CD4-positive, alpha-beta T cell (primary cell): ENCODE data around the gene CAV2. TPM values are rescaled to one million over a fixed set of nuclear protein-coding genes. Genes with fewer than 3 reads are reported as not detected.
A peak's percentile ranks its signal among the peaks of the same experiment; 100 is the strongest.

ENCODE experiments used
- ATAC-seq: fragments of 200-7000 bp; cut with Tn5 transposase; one replicate; pipeline ENCODE4 v1.10.0; 2022; ENCODE audit warnings: mild to moderate bottlenecking; ENCODE audit not compliant: poor library complexity
- CTCF ChIA-PET: fragments of 350-600 bp; sonication (Branson Sonifier 250); formaldehyde crosslinking; loops from one replicate; lab custom pipeline; 2021; ENCODE audit warnings: antibody characterized with exemption, inconsistent platforms; lab: Charles Lee
- POLR2A ChIA-PET: fragments of 350-600 bp; sonication (Branson Sonifier 250); formaldehyde crosslinking; loops from one replicate; lab custom pipeline; 2021; ENCODE audit warnings: antibody characterized with exemption, inconsistent platforms; lab: Charles Lee
- DNase-seq, 14 experiments: peaks; one replicate each; pipeline ENCODE4 v3.0.0-alpha.2; 2013 to 2020; ENCODE audit warnings: mixed read lengths in 2 of 14
- H3K27ac ChIP-seq, 2 donors: one replicate each; pipeline versions ENCODE4 v1.5.1 to v1.7.0; 2013; ENCODE audit warnings: low read length in 2 of 2, low read depth in 1 of 2, mild to moderate bottlenecking in 1 of 2
- H3K27me3 ChIP-seq, 2 experiments: 1 replicate in 1 of 2; 2 replicates in 1 of 2; pipeline versions ENCODE4 v1.6.1 to v1.7.0; 2013; ENCODE audit warnings: low read length in 2 of 2, control low read depth in 1 of 2, mild to moderate bottlenecking in 1 of 2, moderate library complexity in 1 of 2; ENCODE audit not compliant: insufficient read depth in 2 of 2, control insufficient read depth in 1 of 2
- H3K36me3 ChIP-seq: one replicate; pipeline ENCODE4 v1.6.1; 2013; ENCODE audit warnings: low read length, control low read depth; ENCODE audit not compliant: insufficient read depth
- H3K4me1 ChIP-seq: one replicate; pipeline ENCODE4 v1.6.1; 2013; ENCODE audit warnings: low read length, control low read depth; ENCODE audit not compliant: insufficient read depth
- H3K4me3 ChIP-seq: one replicate; pipeline ENCODE4 v1.5.1; 2013; ENCODE audit warnings: mild to moderate bottlenecking, low read length, moderate library complexity
- H3K9me3 ChIP-seq, 2 experiments: 1 replicate in 1 of 2; 2 replicates in 1 of 2; pipeline versions ENCODE4 v1.6.1 to v1.7.0; 2013; ENCODE audit warnings: low read length in 2 of 2, mild to moderate bottlenecking in 2 of 2, control low read depth in 1 of 2, moderate library complexity in 1 of 2; ENCODE audit not compliant: control insufficient read depth in 1 of 2, insufficient read depth in 1 of 2
- H3K27ac Mint-ChIP-seq: one replicate; pipeline ENCODE4 v1.8.0; 2020; ENCODE audit warnings: mixed read lengths
- H3K27me3 Mint-ChIP-seq: one replicate; pipeline ENCODE4 v1.8.0; 2021; ENCODE audit warnings: mixed read lengths
- H3K36me3 Mint-ChIP-seq: one replicate; pipeline ENCODE4 v1.8.0; 2021; ENCODE audit warnings: low read depth, mixed read lengths
- H3K4me1 Mint-ChIP-seq: one replicate; pipeline ENCODE4 v1.8.0; 2021; ENCODE audit warnings: low read depth, mixed read lengths
- H3K4me3 Mint-ChIP-seq: one replicate; pipeline ENCODE4 v1.8.0; 2020; ENCODE audit warnings: mild to moderate bottlenecking, mixed read lengths
- H3K9me3 Mint-ChIP-seq: one replicate; pipeline ENCODE4 v1.8.0; 2020; ENCODE audit warnings: mixed read lengths
- intact Hi-C, 2 experiments: fragments of 100-400 bp; cut with DNase I in 1 of 2; cut with micrococcal nuclease in 1 of 2; formaldehyde crosslinking; loops; one replicate each; pipeline versions ENCODE4 v1.15.1 to v1.9.0; 2023 to 2025; cut with DNase I, micrococcal nuclease
- total RNA-seq, 174 experiments: library from RNA in 2 of 174; stranded (reverse) in 2 of 174; gene quantifications; one replicate each; pipeline ENCODE4 v1.2.3 and lab custom pipeline; 2021 to 2026
- TF ChIP-seq, protein P1 (sequence below): fragments of 200-600 bp; IDR thresholded peaks from one replicate; pipeline ENCODE4 v1.8.0; 2022; ENCODE audit warnings: antibody characterized with exemption, mild to moderate bottlenecking

CAV2 gene
- total RNA-seq, 2 experiments from 2014 or later: not detected

DNA sequence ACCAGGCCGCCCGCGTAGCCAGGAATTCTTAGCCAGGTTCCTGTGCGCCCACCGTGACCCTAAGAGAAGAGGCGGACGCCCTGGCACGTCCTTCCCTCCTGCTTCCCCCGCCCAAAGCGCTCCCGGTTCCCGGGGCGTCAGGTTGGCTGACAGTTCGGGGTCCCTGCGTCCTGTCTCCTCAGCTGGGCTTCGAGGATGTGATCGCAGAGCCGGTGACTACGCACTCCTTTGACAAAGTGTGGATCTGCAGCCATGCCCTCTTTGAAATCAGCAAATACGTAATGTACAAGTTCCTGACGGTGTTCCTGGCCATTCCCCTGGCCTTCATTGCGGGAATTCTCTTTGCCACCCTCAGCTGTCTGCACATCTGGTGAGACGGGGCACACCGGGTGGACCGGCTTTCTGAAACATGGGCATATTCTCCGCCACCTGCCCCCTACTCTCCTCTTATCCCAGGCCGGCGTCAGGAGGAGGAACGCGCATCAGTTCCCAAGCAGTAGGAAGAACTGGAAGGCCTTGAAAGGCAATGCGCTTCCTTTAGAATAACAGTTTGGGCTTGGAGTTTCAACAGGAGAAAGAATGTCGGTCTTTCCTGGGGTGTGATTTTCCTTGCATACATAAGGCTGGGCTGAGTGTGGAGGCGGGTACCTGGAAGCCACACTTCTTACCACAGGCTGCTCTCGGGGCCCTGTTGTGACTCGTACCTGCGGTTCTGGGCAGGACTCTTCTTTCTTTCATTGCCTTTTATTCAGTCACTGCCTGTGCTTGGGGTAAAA lies 728 bp downstream of the CAV2 start:
- ATAC-seq: peak; percentile 64
- peak overlapping the region; percentile 43 for H3K4me3 ChIP-seq

DNA sequence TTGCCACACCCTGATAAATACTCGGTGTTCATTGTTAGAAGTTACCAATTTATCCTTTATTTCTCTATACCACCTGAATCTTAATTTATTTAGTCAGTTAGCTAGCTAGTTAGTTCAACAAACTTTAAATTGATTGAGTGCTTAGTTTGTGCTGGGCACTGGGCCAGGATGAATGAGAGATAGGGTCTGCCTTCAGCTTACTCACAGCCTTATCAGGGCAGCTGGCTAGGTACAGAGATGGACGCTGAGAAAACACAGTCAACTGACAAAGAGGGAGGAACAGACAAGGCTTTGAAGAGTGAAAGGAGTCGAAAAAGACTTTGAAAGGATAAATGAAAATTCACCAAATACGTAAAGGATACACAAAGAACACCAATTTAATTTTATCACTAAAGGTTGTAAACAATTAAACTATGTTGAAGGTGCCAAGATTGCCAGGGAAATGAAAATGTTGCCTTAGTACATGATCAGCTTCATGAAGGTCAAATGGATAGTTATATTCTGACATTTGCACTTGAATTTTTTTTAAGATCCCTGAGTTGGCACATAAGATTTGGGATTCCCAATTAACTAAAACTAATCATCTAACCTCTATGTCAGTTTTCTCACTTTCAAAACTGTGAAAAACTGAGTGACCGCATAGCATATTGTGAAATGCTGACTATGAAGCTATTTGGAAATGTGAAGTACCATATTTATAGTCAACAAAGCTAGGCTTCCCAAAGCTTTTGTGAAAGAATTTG lies 2.1 kb downstream of the CAV2 start:
- H3K4me1 Mint-ChIP-seq: peaks cover 10% of the 10 kb centered on the region
- Histone ChIP-seq H3K27me3 (peaks cover 22 to 44% of the 10 kb centered on the region in 2 experiments), H3K4me3 (no peak overlapping the region), H3K4me1 (peaks cover 17% of the 10 kb centered on the region), H3K36me3 (no peaks in the 10 kb centered on the region), H3K27ac (no peak overlapping the region), H3K9me3 (no peaks in the 10 kb centered on the region)
- intact Hi-C loops: no loop called here
- H3K9me3 Mint-ChIP-seq: no peaks in the 10 kb centered on the region
- no peak for DNase-seq
- no peak overlapping the region for H3K4me3 Mint-ChIP-seq
- ATAC-seq: no peak
- ChIA-PET POLR2A (no interaction called here), CTCF (interaction anchor here (1.0 kb wide), 1 partner anchor 24 kb away, joined by 3 read pairs; no protein-coding TSS in a partner anchor)
- H3K36me3 Mint-ChIP-seq: no peaks in the 10 kb centered on the region
- H3K27me3 Mint-ChIP-seq: peaks cover 69% of the 10 kb centered on the region
- no peak overlapping the region for H3K27ac Mint-ChIP-seq
- TF ChIP-seq, protein P1, sequence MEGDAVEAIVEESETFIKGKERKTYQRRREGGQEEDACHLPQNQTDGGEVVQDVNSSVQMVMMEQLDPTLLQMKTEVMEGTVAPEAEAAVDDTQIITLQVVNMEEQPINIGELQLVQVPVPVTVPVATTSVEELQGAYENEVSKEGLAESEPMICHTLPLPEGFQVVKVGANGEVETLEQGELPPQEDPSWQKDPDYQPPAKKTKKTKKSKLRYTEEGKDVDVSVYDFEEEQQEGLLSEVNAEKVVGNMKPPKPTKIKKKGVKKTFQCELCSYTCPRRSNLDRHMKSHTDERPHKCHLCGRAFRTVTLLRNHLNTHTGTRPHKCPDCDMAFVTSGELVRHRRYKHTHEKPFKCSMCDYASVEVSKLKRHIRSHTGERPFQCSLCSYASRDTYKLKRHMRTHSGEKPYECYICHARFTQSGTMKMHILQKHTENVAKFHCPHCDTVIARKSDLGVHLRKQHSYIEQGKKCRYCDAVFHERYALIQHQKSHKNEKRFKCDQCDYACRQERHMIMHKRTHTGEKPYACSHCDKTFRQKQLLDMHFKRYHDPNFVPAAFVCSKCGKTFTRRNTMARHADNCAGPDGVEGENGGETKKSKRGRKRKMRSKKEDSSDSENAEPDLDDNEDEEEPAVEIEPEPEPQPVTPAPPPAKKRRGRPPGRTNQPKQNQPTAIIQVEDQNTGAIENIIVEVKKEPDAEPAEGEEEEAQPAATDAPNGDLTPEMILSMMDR: no peak

More for the DNA sequence above, 728 bp downstream of the CAV2 start:
- Mint-ChIP-seq H3K4me3 (peak overlapping the region; percentile 69), H3K27ac (no peak overlapping the region), H3K27me3 (peaks cover 67% of the 10 kb centered on the region), H3K36me3 (no peaks in the 10 kb centered on the region), H3K4me1 (peaks cover 10% of the 10 kb centered on the region), H3K9me3 (no peaks in the 10 kb centered on the region)
- Histone ChIP-seq H3K4me1 (peaks cover 17% of the 10 kb centered on the region), H3K27ac (no peak overlapping the region), H3K27me3 (peaks cover 22 to 48% of the 10 kb centered on the region in 2 experiments), H3K36me3 (no peaks in the 10 kb centered on the region), H3K9me3 (no peaks in the 10 kb centered on the region)
- peak in 5 of 14 experiments; percentile 1 to 49 (median 17) for DNase-seq
- intact Hi-C loops: no loop called here
- TF ChIP-seq, protein P1: no peak
- ChIA-PET POLR2A (no interaction called here), CTCF (no interaction called here)

DNA sequence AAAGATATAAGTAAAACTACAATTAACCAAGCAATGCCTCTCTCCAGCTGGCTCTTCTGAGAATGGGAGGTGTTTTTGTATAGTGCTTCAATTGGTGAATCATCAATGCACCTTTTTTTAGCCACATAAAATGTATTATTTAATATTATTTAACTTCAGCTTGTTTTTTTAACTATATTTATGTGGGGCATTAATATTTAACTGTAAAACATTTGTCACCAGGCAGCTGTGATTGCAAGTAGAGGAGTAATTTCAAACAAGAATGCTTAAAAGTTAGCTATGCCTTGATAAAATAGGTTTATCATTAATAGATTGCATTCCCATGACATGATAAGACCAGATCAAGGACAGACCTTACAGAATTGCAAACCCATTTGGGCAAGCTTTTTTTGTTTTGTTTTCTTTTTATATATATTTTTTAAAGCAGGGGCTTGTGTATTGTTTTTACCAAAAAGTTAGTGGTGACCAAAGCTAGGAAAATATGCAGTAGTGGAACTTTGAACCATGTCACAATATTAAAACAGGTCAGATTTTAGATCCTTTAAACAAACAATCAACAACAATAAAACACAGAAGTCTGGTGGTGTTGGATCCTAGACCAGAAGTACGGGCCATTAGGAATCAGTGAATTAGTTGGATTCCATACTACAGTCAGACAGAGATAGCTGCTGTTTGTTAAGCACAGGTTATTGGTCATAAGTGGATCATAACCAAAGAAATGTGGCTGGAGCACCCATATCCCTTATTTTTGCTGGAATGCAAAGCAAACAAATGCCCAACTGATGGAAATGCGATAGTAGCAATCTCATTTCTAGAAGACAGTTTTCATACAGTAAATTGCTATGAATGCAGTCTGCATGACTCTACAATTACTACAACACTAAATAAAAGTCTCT lies 2.9 kb downstream of the CAV2 start:
- ATAC-seq (no peak), DNase-seq (no peak)
- Histone ChIP-seq H3K27me3 (peaks cover 22 to 44% of the 10 kb centered on the region in 2 experiments), H3K4me3 (no peak overlapping the region), H3K27ac (no peak overlapping the region), H3K4me1 (peaks cover 17% of the 10 kb centered on the region), H3K36me3 (no peaks in the 10 kb centered on the region), H3K9me3 (no peaks in the 10 kb centered on the region)
- Mint-ChIP-seq H3K9me3 (no peaks in the 10 kb centered on the region), H3K27ac (no peak overlapping the region), H3K4me3 (no peak overlapping the region), H3K36me3 (no peaks in the 10 kb centered on the region), H3K4me1 (peaks cover 10% of the 10 kb centered on the region), H3K27me3 (peaks cover 63% of the 10 kb centered on the region)
- POLR2A ChIA-PET: no interaction called here
- intact Hi-C loops: no loop called here
- TF ChIP-seq, protein P1: no peak
- CTCF ChIA-PET: interaction anchor here (0.8 to 1.5 kb wide), 3 partner anchors 23 to 24 kb away, joined by 3 read pairs; no protein-coding TSS in a partner anchor
